Neural progenitor cell (in vitro differentiated cells): ENCODE results near the gene RAB15.

Experiments used
- CTCF ChIP-seq: fragments of 200-600 bp; sonication (generic); IDR thresholded peaks from 2 replicates; pipeline ENCODE4 v1.5.1; 2017; ENCODE audit warnings: antibody characterized with exemption, mild to moderate bottlenecking
- EZH2 ChIP-seq: fragments of 200-600 bp; sonication (generic); IDR thresholded peaks from 2 replicates; pipeline ENCODE4 v1.6.1; 2017; ENCODE audit warnings: antibody characterized with exemption, mild to moderate bottlenecking, moderate library complexity

- no peak for TF ChIP-seq EZH2
- no peak for TF ChIP-seq CTCF
These were observed 28.9 kb upstream of the RAB15 start for GRCh38 chr14:65000898-65001591.
